Measurements from ENCODE around the gene HDAC8. TPM values are rescaled to one million over a fixed set of nuclear protein-coding genes. Genes with fewer than 3 reads are reported as not detected.
"Not testable (repeated sequence)": the region's sequence is repeated elsewhere in the genome, so short reads cannot be mapped to it uniquely, and the experiment has no call there.

Gene HDAC8
- total and polyA plus RNA-seq, 4 experiments from 2014 or later = 15.2 to 23.0 (median 17.0) TPM

- Histone ChIP-seq H3K27me3 (ENCODE audit: insufficient read depth, low read length) (no peaks in the 10 kb centered on the region), H3K4me1 (ENCODE audit: insufficient read depth, low read length) (no peaks in the 10 kb centered on the region), H3K9me3 (ENCODE audit: control insufficient read depth in 1 of 2, low read length in 2 of 2) (no peaks in the 10 kb centered on the region), H3K27ac (ENCODE audit: low read depth, low read length) (no peak overlapping the region), H3K36me3 (ENCODE audit: insufficient read depth, low read length) (no peaks in the 10 kb centered on the region), H3K4me3 (ENCODE audit: low read length in 2 of 2) (no peak overlapping the region)
- Mint-ChIP-seq H3K36me3 (peaks cover 0 to 4% of the 10 kb centered on the region in 2 donors), H3K4me1 (peaks cover 0 to 1% (median 0%) of the 10 kb centered on the region in 4 donors), H3K27me3 (no peaks in the 10 kb centered on the region), H3K27ac (no peak overlapping the region), H3K9me3 (no peaks in the 10 kb centered on the region), H3K4me3 (no peak overlapping the region)
- ChIA-PET CTCF (ENCODE audit: partially characterized antibody) (interaction anchor here (1.5 kb wide), 1 partner anchor 13 kb away, joined by 5 read pairs; no protein-coding TSS in a partner anchor), POLR2A (ENCODE audit: partially characterized antibody) (no interaction called here)
- DNase-seq = no peak
- intact Hi-C loops (cut with micrococcal nuclease) = no loop called here
Observed at GRCh38 chrX:72536542-72536941, 36.1 kb downstream of the HDAC8 start.

GRCh38 chrX:72532366-72532765 lies 40.3 kb downstream of the HDAC8 start:
- no peak overlapping the region for H3K27ac ChIP-seq (ENCODE audit: low read depth, low read length)
- intact Hi-C loops (cut with micrococcal nuclease) = no loop called here
- Mint-ChIP-seq H3K27me3 (no peaks in the 10 kb centered on the region), H3K4me1 (peaks cover 0 to 1% (median 0%) of the 10 kb centered on the region in 4 donors), H3K4me3 (no peak overlapping the region), H3K36me3 (peaks cover 0 to 3% of the 10 kb centered on the region in 2 donors), H3K9me3 (peaks cover 0 to 5% (median 0%) of the 10 kb centered on the region in 8 donors), H3K27ac (no peak overlapping the region)
- H3K36me3 ChIP-seq (ENCODE audit: insufficient read depth, low read length) = no peaks in the 10 kb centered on the region
- H3K4me3 ChIP-seq (ENCODE audit: low read length in 2 of 2) = no peak overlapping the region
- ChIA-PET CTCF (ENCODE audit: partially characterized antibody) (no interaction called here), POLR2A (ENCODE audit: partially characterized antibody) (interaction anchor here (0.6 kb wide), 1 partner anchor 16 kb away, joined by 5 read pairs; no protein-coding TSS in a partner anchor)
- DNase-seq = no peak
- H3K27me3 ChIP-seq (ENCODE audit: insufficient read depth, low read length) = no peaks in the 10 kb centered on the region
- no peaks in the 10 kb centered on the region for H3K9me3 ChIP-seq (ENCODE audit: control insufficient read depth in 1 of 2, low read length in 2 of 2)
- no peaks in the 10 kb centered on the region for H3K4me1 ChIP-seq (ENCODE audit: insufficient read depth, low read length)

- CTCF ChIA-PET (ENCODE audit: partially characterized antibody) = no interaction called here
- peak overlapping the region in 1 of 7 donors; percentile 13 for H3K27ac Mint-ChIP-seq
- intact Hi-C loops (cut with micrococcal nuclease) = no loop called here
Observed at GRCh38 chrX:72526534-72527508, 45.8 kb downstream of the HDAC8 start.

GRCh38 chrX:72498782-72499181 lies 73.9 kb downstream of the HDAC8 start:
- no peak overlapping the region for H3K27ac Mint-ChIP-seq
- intact Hi-C loops (cut with micrococcal nuclease) = no loop called here
- H3K36me3 Mint-ChIP-seq = peaks cover 22 to 32% of the 10 kb centered on the region in 2 donors
- Histone ChIP-seq H3K27me3 (ENCODE audit: insufficient read depth, low read length) (no peaks in the 10 kb centered on the region), H3K4me1 (ENCODE audit: insufficient read depth, low read length) (no peaks in the 10 kb centered on the region), H3K36me3 (ENCODE audit: insufficient read depth, low read length) (no peaks in the 10 kb centered on the region), H3K27ac (ENCODE audit: low read depth, low read length) (no peak overlapping the region), H3K4me3 (ENCODE audit: low read length in 2 of 2) (no peak overlapping the region), H3K9me3 (ENCODE audit: control insufficient read depth in 1 of 2, low read length in 2 of 2) (no peaks in the 10 kb centered on the region)
- H3K27me3 Mint-ChIP-seq = no peaks in the 10 kb centered on the region
- ChIA-PET CTCF (ENCODE audit: partially characterized antibody) (no interaction called here), POLR2A (ENCODE audit: partially characterized antibody) (no interaction called here)
- H3K9me3 Mint-ChIP-seq = peaks cover 0 to 8% (median 3%) of the 10 kb centered on the region in 8 donors
- H3K4me1 Mint-ChIP-seq = peaks cover 0 to 2% (median under 1%) of the 10 kb centered on the region in 4 donors
- no peak overlapping the region for H3K4me3 Mint-ChIP-seq
- no peak for DNase-seq

More at GRCh38 chrX:72526534-72527508, 45.8 kb downstream of the HDAC8 start:
- POLR2A ChIA-PET (ENCODE audit: partially characterized antibody) = no interaction called here
- Mint-ChIP-seq H3K4me3 (no peak overlapping the region), H3K27me3 (no peaks in the 10 kb centered on the region), H3K9me3 (peaks cover 0 to 5% (median 0%) of the 10 kb centered on the region in 8 donors), H3K4me1 (peaks cover 0 to 11% (median 1%) of the 10 kb centered on the region in 4 donors), H3K36me3 (peaks cover 0 to 10% of the 10 kb centered on the region in 2 donors)
- no peaks in the 10 kb centered on the region for H3K27me3 ChIP-seq (ENCODE audit: insufficient read depth, low read length)
- H3K4me3 ChIP-seq (ENCODE audit: low read length in 2 of 2) = no peak overlapping the region
- H3K36me3 ChIP-seq (ENCODE audit: insufficient read depth, low read length) = no peaks in the 10 kb centered on the region
- DNase-seq = no peak
- H3K27ac ChIP-seq (ENCODE audit: low read depth, low read length) = no peak overlapping the region
- no peaks in the 10 kb centered on the region for H3K4me1 ChIP-seq (ENCODE audit: insufficient read depth, low read length)
- no peaks in the 10 kb centered on the region for H3K9me3 ChIP-seq (ENCODE audit: control insufficient read depth in 1 of 2, low read length in 2 of 2)

GRCh38 chrX:72495046-72495445 lies 77.6 kb downstream of the HDAC8 start:
- Histone ChIP-seq H3K4me3 (ENCODE audit: low read length in 2 of 2) (no peak overlapping the region), H3K4me1 (ENCODE audit: insufficient read depth, low read length) (no peaks in the 10 kb centered on the region), H3K27me3 (ENCODE audit: insufficient read depth, low read length) (no peaks in the 10 kb centered on the region), H3K36me3 (ENCODE audit: insufficient read depth, low read length) (no peaks in the 10 kb centered on the region), H3K9me3 (ENCODE audit: control insufficient read depth in 1 of 2, low read length in 2 of 2) (no peaks in the 10 kb centered on the region), H3K27ac (ENCODE audit: low read depth, low read length) (no peak overlapping the region)
- DNase-seq = no peak
- Mint-ChIP-seq H3K4me3 (no peak overlapping the region), H3K36me3 (peaks cover 32 to 33% of the 10 kb centered on the region in 2 donors), H3K27ac (no peak overlapping the region), H3K4me1 (no peaks in the 10 kb centered on the region), H3K27me3 (no peaks in the 10 kb centered on the region), H3K9me3 (peaks cover 0 to 4% (median under 1%) of the 10 kb centered on the region in 8 donors)
- POLR2A ChIA-PET (ENCODE audit: partially characterized antibody) = no interaction called here
- CTCF ChIA-PET (ENCODE audit: partially characterized antibody) = no interaction called here
- intact Hi-C loops (cut with micrococcal nuclease) = no loop called here

GRCh38 chrX:72492499-72492898 lies 80.1 kb downstream of the HDAC8 start:
- Mint-ChIP-seq H3K9me3 (peaks cover 0 to 2% (median 0%) of the 10 kb centered on the region in 8 donors), H3K4me1 (no peaks in the 10 kb centered on the region), H3K27me3 (no peaks in the 10 kb centered on the region), H3K27ac (peak overlapping the region in 1 of 7 donors; percentile 42), H3K4me3 (no peak overlapping the region), H3K36me3 (peaks cover 37 to 41% of the 10 kb centered on the region in 2 donors)
- H3K27ac ChIP-seq (ENCODE audit: low read depth, low read length) = no peak overlapping the region
- intact Hi-C loops (cut with micrococcal nuclease) = no loop called here
- no peaks in the 10 kb centered on the region for H3K27me3 ChIP-seq (ENCODE audit: insufficient read depth, low read length)
- H3K4me3 ChIP-seq (ENCODE audit: low read length in 2 of 2) = no peak overlapping the region
- no peaks in the 10 kb centered on the region for H3K4me1 ChIP-seq (ENCODE audit: insufficient read depth, low read length)
- H3K36me3 ChIP-seq (ENCODE audit: insufficient read depth, low read length) = no peaks in the 10 kb centered on the region
- ChIA-PET POLR2A (ENCODE audit: partially characterized antibody) (no interaction called here), CTCF (ENCODE audit: partially characterized antibody) (no interaction called here)
- DNase-seq = no peak
- H3K9me3 ChIP-seq (ENCODE audit: control insufficient read depth in 1 of 2, low read length in 2 of 2) = no peaks in the 10 kb centered on the region

- DNase-seq; intact Hi-C loops (cut with micrococcal nuclease); H3K9me3 Mint-ChIP-seq; H3K4me1 ChIP-seq (ENCODE audit: insufficient read depth, low read length); CTCF ChIA-PET (ENCODE audit: partially characterized antibody); H3K27me3 Mint-ChIP-seq; H3K4me3 ChIP-seq (ENCODE audit: low read length in 2 of 2); H3K9me3 ChIP-seq (ENCODE audit: control insufficient read depth in 1 of 2, low read length in 2 of 2); H3K4me1 Mint-ChIP-seq; H3K27me3 ChIP-seq (ENCODE audit: insufficient read depth, low read length); H3K27ac Mint-ChIP-seq; POLR2A ChIA-PET (ENCODE audit: partially characterized antibody); H3K36me3 ChIP-seq (ENCODE audit: insufficient read depth, low read length); H3K4me3 Mint-ChIP-seq; H3K27ac ChIP-seq (ENCODE audit: low read depth, low read length): not testable (repeated sequence)
- H3K36me3 Mint-ChIP-seq = peaks cover 44 to 54% of the 10 kb centered on the region in 2 donors
Observed at GRCh38 chrX:72490221-72490620, 82.4 kb downstream of the HDAC8 start.

Data from CD4-positive, alpha-beta memory T cell (primary cell).